ENCODE results near the gene RNASE11. TPM values are rescaled to one million over a fixed set of nuclear protein-coding genes. Genes with fewer than 3 reads are reported as not detected.

Gene RNASE11
- total RNA-seq, 2 experiments from 2014 or later = not detected

GRCh38 chr14:20592574-20592973, 4.8 kb upstream of the RNASE11 start:
- Mint-ChIP-seq H3K27ac (no peak overlapping the region), H3K4me1 (ENCODE audit: low read depth) (peaks cover 5% of the 10 kb centered on the region), H3K4me3 (no peak overlapping the region), H3K27me3 (peaks cover 1% of the 10 kb centered on the region), H3K36me3 (ENCODE audit: low read depth) (no peaks in the 10 kb centered on the region), H3K9me3 (no peaks in the 10 kb centered on the region)
- CTCF ChIA-PET = interaction anchor here (0.7 kb wide), 1 partner anchor 266 kb away, joined by 3 read pairs; no protein-coding TSS in a partner anchor
- POLR2A ChIA-PET = no interaction called here
- no peak for ATAC-seq
- intact Hi-C loops (cut with micrococcal nuclease) = no loop called here
- TF ChIP-seq CTCF (IDR thresholded peaks at IDR 0.05) = no peak
- no peak for DNase-seq

GRCh38 chr14:20591235-20591634, 3.4 kb upstream of the RNASE11 start, which contains the start of gene RNASE12:
Gene RNASE12 (minus strand): TSS chr14:20591376. CDS start chr14:20590723, 653 bp downstream.
- no peak for TF ChIP-seq CTCF (IDR thresholded peaks at IDR 0.05)
- Mint-ChIP-seq H3K9me3 (no peaks in the 10 kb centered on the region), H3K36me3 (ENCODE audit: low read depth) (no peaks in the 10 kb centered on the region), H3K4me3 (no peak within 1 kb of the TSS), H3K27me3 (peaks cover 1% of the 10 kb centered on the region), H3K27ac (no peak within 1 kb of the TSS), H3K4me1 (ENCODE audit: low read depth) (peaks cover 5% of the 10 kb centered on the region)
- CTCF ChIA-PET = no interaction called here
- ATAC-seq (no peak), DNase-seq (no peak)
- POLR2A ChIA-PET = no interaction called here
- intact Hi-C loops (cut with micrococcal nuclease) = no loop called here

GRCh38 chr14:20583908-20584307, 3.9 kb downstream of the RNASE11 start:
- ChIA-PET POLR2A (no interaction called here), CTCF (interaction anchor here (1.6 kb wide), 1 partner anchor 11 kb away, joined by 6 read pairs; no protein-coding TSS in a partner anchor)
- no peak for DNase-seq
- Mint-ChIP-seq H3K4me1 (ENCODE audit: low read depth) (peaks cover 2% of the 10 kb centered on the region), H3K9me3 (no peaks in the 10 kb centered on the region), H3K4me3 (no peak overlapping the region), H3K27me3 (no peaks in the 10 kb centered on the region), H3K27ac (no peak overlapping the region), H3K36me3 (ENCODE audit: low read depth) (no peaks in the 10 kb centered on the region)
- intact Hi-C loops (cut with micrococcal nuclease) = no loop called here
- no peak for TF ChIP-seq CTCF (IDR thresholded peaks at IDR 0.05)
- no peak for ATAC-seq

GRCh38 chr14:20583142-20583541, 4.7 kb downstream of the RNASE11 start:
- Mint-ChIP-seq H3K4me1 (ENCODE audit: low read depth) (peaks cover 2% of the 10 kb centered on the region), H3K4me3 (no peak overlapping the region), H3K36me3 (ENCODE audit: low read depth) (no peaks in the 10 kb centered on the region), H3K27me3 (no peaks in the 10 kb centered on the region), H3K9me3 (no peaks in the 10 kb centered on the region), H3K27ac (no peak overlapping the region)
- TF ChIP-seq CTCF (IDR thresholded peaks at IDR 0.05) = no peak
- no peak for ATAC-seq
- ChIA-PET CTCF (interaction anchor here (1.1 to 1.6 kb wide), 2 partner anchors 10 to 12 kb away, joined by 3 to 6 read pairs; no protein-coding TSS in a partner anchor), POLR2A (no interaction called here)
- intact Hi-C loops (cut with micrococcal nuclease) = no loop called here
- DNase-seq = no peak

GRCh38 chr14:20580242-20580641, 7.6 kb downstream of the RNASE11 start:
- no peak for ATAC-seq
- Mint-ChIP-seq H3K36me3 (ENCODE audit: low read depth) (no peaks in the 10 kb centered on the region), H3K27me3 (no peaks in the 10 kb centered on the region), H3K27ac (no peak overlapping the region), H3K4me3 (no peak overlapping the region), H3K9me3 (no peaks in the 10 kb centered on the region), H3K4me1 (ENCODE audit: low read depth) (no peaks in the 10 kb centered on the region)
- DNase-seq = no peak
- CTCF ChIA-PET = no interaction called here
- POLR2A ChIA-PET = no interaction called here
- TF ChIP-seq CTCF (IDR thresholded peaks at IDR 0.05) = no peak
- intact Hi-C loops (cut with micrococcal nuclease) = no loop called here
